Activated CD8-positive, alpha-beta memory T cell treated with anti-CD3 and anti-CD28 coated beads, Interleukin-2, amount 50 U/mL, for 24 hours (primary cell): ENCODE data around the gene GLRX5.
A peak's percentile ranks its signal among the peaks of the same experiment; 100 is the strongest.

Experiments
- DNase-seq: peaks from one replicate; pipeline ENCODE4 v3.0.0-alpha.2; 2020; ENCODE audit errors: extremely low read depth

GLRX5 gene

GRCh38 chr14:95518045-95518751, 16.7 kb upstream of the GLRX5 start:
- DNase-seq = no peak

- peak; percentile 62 for DNase-seq
Measured at GRCh38 chr14:95519699-95520098, 15.2 kb upstream of the GLRX5 start.

GRCh38 chr14:95520346-95520745, 14.5 kb upstream of the GLRX5 start:
- DNase-seq = no peak

GRCh38 chr14:95521001-95521400, 13.8 kb upstream of the GLRX5 start:
- no peak for DNase-seq

- no peak for DNase-seq
Measured at GRCh38 chr14:95522116-95522515, 12.7 kb upstream of the GLRX5 start.

GRCh38 chr14:95522556-95522955, 12.3 kb upstream of the GLRX5 start:
- no peak for DNase-seq

GRCh38 chr14:95523051-95523814, 11.6 kb upstream of the GLRX5 start:
- DNase-seq = no peak

GRCh38 chr14:95523815-95524448, 10.9 kb upstream of the GLRX5 start:
- DNase-seq = no peak

- no peak for DNase-seq
Measured at GRCh38 chr14:95524706-95525512, 9.9 kb upstream of the GLRX5 start.

GRCh38 chr14:95525999-95526398, 8.9 kb upstream of the GLRX5 start:
- no peak for DNase-seq

- no peak for DNase-seq
Measured at GRCh38 chr14:95526483-95527386, 8.1 kb upstream of the GLRX5 start.

- no peak for DNase-seq
Measured at GRCh38 chr14:95527387-95528002, 7.4 kb upstream of the GLRX5 start.

- no peak for DNase-seq
Measured at GRCh38 chr14:95529216-95529615, 5.6 kb upstream of the GLRX5 start.

- DNase-seq = no peak
Measured at GRCh38 chr14:95530473-95531276, 4.2 kb upstream of the GLRX5 start.

- DNase-seq = no peak
Measured at GRCh38 chr14:95531473-95531872, 3.4 kb upstream of the GLRX5 start.

- DNase-seq = no peak
Measured at GRCh38 chr14:95531969-95532368, 2.9 kb upstream of the GLRX5 start.

- no peak for DNase-seq
Measured at GRCh38 chr14:95533391-95533821, 1.4 kb upstream of the GLRX5 start.

GRCh38 chr14:95533822-95534221, 1.0 kb upstream of the GLRX5 start:
- no peak for DNase-seq

- DNase-seq = no peak
Measured at GRCh38 chr14:95535226-95536021, 574 bp downstream of the GLRX5 start.
